HL-60 (cell line): ENCODE measurements around the gene FAM234B.

Source experiments
- DNase-seq, 2 experiments: peaks; one replicate each; pipeline ENCODE4 v3.0.0-alpha.2; 2010 to 2020; ENCODE audit warnings: low read depth in 1 of 2, low spot score in 1 of 2
- H3K27ac ChIP-seq: fragments of 250-450 bp; sonication (Bioruptor Pico); replicated peaks from 2 replicates; pipeline ENCODE4 v1.5.1; 2020; ENCODE audit warnings: mild to moderate bottlenecking, moderate library complexity
- H3K27me3 ChIP-seq: fragments of 250-450 bp; sonication (Bioruptor Pico); 2 replicates; pipeline ENCODE4 v1.5.1; 2021; ENCODE audit warnings: mild to moderate bottlenecking, moderate library complexity; ENCODE audit not compliant: insufficient read depth, poor library complexity, severe bottlenecking
- H3K4me3 ChIP-seq: replicated peaks from 2 replicates; pipeline ENCODE4 v1.5.1; 2011; ENCODE audit warnings: mild to moderate bottlenecking, control low read depth, low read length; ENCODE audit not compliant: insufficient read depth
- CTCF ChIP-seq: IDR thresholded peaks from one replicate; pipeline ENCODE4 v1.5.1; 2011; ENCODE audit warnings: low read length, control low read depth, inconsistent platforms; ENCODE audit not compliant: insufficient read depth
- GABPA ChIP-seq: IDR thresholded peaks from 2 replicates; pipeline ENCODE4 v1.6.1; 2012; ENCODE audit warnings: low read depth
- POLR2AphosphoS5 ChIP-seq: IDR thresholded peaks from 2 replicates; pipeline ENCODE4 v1.6.1; 2012; ENCODE audit warnings: low read depth
- REST ChIP-seq: IDR thresholded peaks from 2 replicates; pipeline ENCODE4 v1.6.1; 2012; ENCODE audit warnings: low read depth; ENCODE audit not compliant: insufficient replicate concordance
- SPI1 ChIP-seq: IDR thresholded peaks from 2 replicates; pipeline ENCODE4 v1.6.1; 2012; ENCODE audit warnings: low read depth, mild to moderate bottlenecking, borderline replicate concordance
- long read RNA-seq: library from polyadenylated mRNA; unstranded; transcript quantifications from one replicate; pipeline ENCODE4 v2.0.0, GENCODE V29; 2020

FAM234B gene
- long read RNA-seq, full-length matches to known transcripts, result 3 of 16 reads
- long read RNA-seq, partial matches to known transcripts, result 5 of 16 reads
- long read RNA-seq, other reads (novel, unspliced or antisense), result 8 of 16 reads

- TF ChIP-seq CTCF (no peak), GABPA (no peak), SPI1 (no peak), POLR2AphosphoS5 (no peak), REST (peak; percentile 57)
- H3K27ac ChIP-seq, result peak within 1 kb of the TSS; percentile 61
- H3K27me3 ChIP-seq, result no peaks in the 10 kb centered on the region
- H3K4me3 ChIP-seq, result peak within 1 kb of the TSS; percentile 100
- DNase-seq, result peak; percentile 55 to 68
These were observed at the start of gene FAM234B for GRCh38 chr12:13044002-13044905. FAM234B (plus strand) TSS chr12:13044381; CDS start chr12:13044404, 23 bp downstream.

GRCh38 chr12:12995088-12995487 lies 49.1 kb upstream of the FAM234B start:
- H3K4me3 ChIP-seq, result no peak overlapping the region
- TF ChIP-seq REST (no peak), POLR2AphosphoS5 (no peak), GABPA (no peak), SPI1 (no peak), CTCF (no peak)
- H3K27me3 ChIP-seq, result no peaks in the 10 kb centered on the region
- DNase-seq, result no peak
- H3K27ac ChIP-seq, result no peak overlapping the region

GRCh38 chr12:12996209-12996608 lies 48.0 kb upstream of the FAM234B start:
- no peak overlapping the region for H3K4me3 ChIP-seq
- H3K27me3 ChIP-seq, result no peaks in the 10 kb centered on the region
- DNase-seq, result no peak
- no peak overlapping the region for H3K27ac ChIP-seq
- TF ChIP-seq REST, result no peak
- TF ChIP-seq CTCF, result no peak
- no peak for TF ChIP-seq GABPA
- TF ChIP-seq POLR2AphosphoS5, result no peak
- TF ChIP-seq SPI1, result no peak
